ENCODE data around the gene CTNNBL1. TPM values are rescaled to one million over a fixed set of nuclear protein-coding genes. Genes with fewer than 3 reads are reported as not detected.

The CTNNBL1 gene
- total and polyA plus RNA-seq, 8 donors: 10.5 to 148 (median 42.0) TPM

GRCh38 chr20:37649017-37649416 is 44.8 kb upstream of the CTNNBL1 start:
- H3K9me3 ChIP-seq: no peaks in the 10 kb centered on the region
- H3K36me3 ChIP-seq: no peaks in the 10 kb centered on the region
- no peak overlapping the region for H3K27ac ChIP-seq
- TF ChIP-seq, protein P1, sequence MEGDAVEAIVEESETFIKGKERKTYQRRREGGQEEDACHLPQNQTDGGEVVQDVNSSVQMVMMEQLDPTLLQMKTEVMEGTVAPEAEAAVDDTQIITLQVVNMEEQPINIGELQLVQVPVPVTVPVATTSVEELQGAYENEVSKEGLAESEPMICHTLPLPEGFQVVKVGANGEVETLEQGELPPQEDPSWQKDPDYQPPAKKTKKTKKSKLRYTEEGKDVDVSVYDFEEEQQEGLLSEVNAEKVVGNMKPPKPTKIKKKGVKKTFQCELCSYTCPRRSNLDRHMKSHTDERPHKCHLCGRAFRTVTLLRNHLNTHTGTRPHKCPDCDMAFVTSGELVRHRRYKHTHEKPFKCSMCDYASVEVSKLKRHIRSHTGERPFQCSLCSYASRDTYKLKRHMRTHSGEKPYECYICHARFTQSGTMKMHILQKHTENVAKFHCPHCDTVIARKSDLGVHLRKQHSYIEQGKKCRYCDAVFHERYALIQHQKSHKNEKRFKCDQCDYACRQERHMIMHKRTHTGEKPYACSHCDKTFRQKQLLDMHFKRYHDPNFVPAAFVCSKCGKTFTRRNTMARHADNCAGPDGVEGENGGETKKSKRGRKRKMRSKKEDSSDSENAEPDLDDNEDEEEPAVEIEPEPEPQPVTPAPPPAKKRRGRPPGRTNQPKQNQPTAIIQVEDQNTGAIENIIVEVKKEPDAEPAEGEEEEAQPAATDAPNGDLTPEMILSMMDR (IDR thresholded peaks at IDR 0.05): no peak
- no peak for TF ChIP-seq POLR2A (IDR thresholded peaks at IDR 0.05)
- TF ChIP-seq POLR2AphosphoS5 (IDR thresholded peaks at IDR 0.05): no peak
- no peak for TF ChIP-seq EP300 (IDR thresholded peaks at IDR 0.05)
- peaks cover 0 to 15% (median 3%) of the 10 kb centered on the region in 3 donors for H3K27me3 ChIP-seq
- intact Hi-C loops (cut with DNase I; ENCODE audit: low total_unique reads): no loop called here
- H3K4me3 ChIP-seq: no peak overlapping the region
- no peaks in the 10 kb centered on the region for H3K4me1 ChIP-seq
- 45 to 86% (median 61%) methylated on average over 2 of the region's 2 CpGs for WGBS, 5 donors
- DNase-seq: no peak

GRCh38 chr20:37649676-37650370 is 44.0 kb upstream of the CTNNBL1 start:
- Histone ChIP-seq H3K9me3 (no peaks in the 10 kb centered on the region), H3K36me3 (no peaks in the 10 kb centered on the region), H3K27ac (no peak overlapping the region), H3K4me1 (no peaks in the 10 kb centered on the region), H3K4me3 (no peak overlapping the region), H3K27me3 (peaks cover 0 to 11% (median 3%) of the 10 kb centered on the region in 3 donors)
- no peak for DNase-seq
- no peak for TF ChIP-seq EP300 (IDR thresholded peaks at IDR 0.05)
- no peak for TF ChIP-seq POLR2AphosphoS5 (IDR thresholded peaks at IDR 0.05)
- TF ChIP-seq, protein P1 (IDR thresholded peaks at IDR 0.05): no peak
- TF ChIP-seq POLR2A (IDR thresholded peaks at IDR 0.05): no peak
- intact Hi-C loops (cut with DNase I; ENCODE audit: low total_unique reads): no loop called here
- 67 to 73% (median 72%) methylated on average over 9 of the region's 9 CpGs for WGBS, 5 donors

- TF ChIP-seq, protein P1 (IDR thresholded peaks at IDR 0.05): no peak
- TF ChIP-seq POLR2AphosphoS5 (IDR thresholded peaks at IDR 0.05): no peak
- TF ChIP-seq POLR2A (IDR thresholded peaks at IDR 0.05): no peak
- no peak for TF ChIP-seq EP300 (IDR thresholded peaks at IDR 0.05)
- H3K9me3 ChIP-seq: no peaks in the 10 kb centered on the region
- no peak overlapping the region for H3K4me3 ChIP-seq
- DNase-seq: no peak
- no peaks in the 10 kb centered on the region for H3K4me1 ChIP-seq
- no peaks in the 10 kb centered on the region for H3K36me3 ChIP-seq
- intact Hi-C loops (cut with DNase I; ENCODE audit: low total_unique reads): no loop called here
- H3K27me3 ChIP-seq: peaks cover 0 to 4% (median 3%) of the 10 kb centered on the region in 3 donors
- no peak overlapping the region for H3K27ac ChIP-seq
- WGBS, 5 donors: 31 to 53% (median 42%) methylated on average over 3 of the region's 3 CpGs
Observed at GRCh38 chr20:37650661-37651060, 43.2 kb upstream of the CTNNBL1 start.

DNA sequence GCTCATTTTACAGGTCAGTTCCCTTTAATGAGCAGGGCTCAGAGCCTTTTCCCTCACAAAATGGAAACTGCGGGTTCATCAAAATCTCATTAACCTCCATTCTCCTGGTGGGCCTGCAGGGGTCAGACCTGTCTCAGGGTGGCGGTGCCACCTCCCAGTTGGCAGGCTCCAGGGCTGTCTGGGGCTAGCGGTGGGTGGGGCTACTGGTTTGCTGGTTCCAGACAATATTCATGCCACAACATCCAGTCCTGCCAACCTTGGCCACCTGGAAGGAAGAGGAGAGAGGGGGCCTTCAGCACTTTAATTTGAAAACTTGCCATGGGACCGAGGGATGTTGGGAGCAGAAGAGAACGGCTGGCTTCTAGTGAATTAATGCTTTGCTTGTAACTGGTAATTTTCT is 41.9 kb upstream of the CTNNBL1 start:
- DNase-seq: peak; percentile 40 to 71
- peak in 1 of 3 donors; percentile 36 for TF ChIP-seq POLR2AphosphoS5 (IDR thresholded peaks at IDR 0.05)
- TF ChIP-seq, protein P1 (IDR thresholded peaks at IDR 0.05): peak in 5 of 7 experiments; percentile 24 to 65 (median 47)
- TF ChIP-seq POLR2A (IDR thresholded peaks at IDR 0.05): no peak
- peaks cover 0 to 4% (median 3%) of the 10 kb centered on the region in 3 donors for H3K27me3 ChIP-seq
- H3K9me3 ChIP-seq: no peaks in the 10 kb centered on the region
- H3K36me3 ChIP-seq: no peaks in the 10 kb centered on the region
- 30 to 45% (median 33%) methylated on average over 4 to 5 of the region's 5 CpGs for WGBS, 5 donors
- intact Hi-C loops (cut with DNase I; ENCODE audit: low total_unique reads): no loop called here
- no peak overlapping the region for H3K4me3 ChIP-seq
- no peaks in the 10 kb centered on the region for H3K4me1 ChIP-seq
- H3K27ac ChIP-seq: no peak overlapping the region

Data from stomach (tissue), 9 donors.